Vagina (tissue), 2 donors: ENCODE results near the gene GPR108.

Source experiments
- CTCF ChIP-seq, 3 experiments: fragments of 450-650 bp in 2 of 3; fragments of 200-600 bp in 1 of 3; sonication (generic) in 1 of 3; IDR thresholded peaks; one replicate each; pipeline ENCODE4 v1.5.1; 2017 to 2019; ENCODE audit warnings: antibody characterized with exemption in 3 of 3, mild to moderate bottlenecking in 2 of 3, moderate library complexity in 2 of 3
- POLR2A ChIP-seq, 2 donors: fragments of 450-650 bp; IDR thresholded peaks; one replicate each; pipeline ENCODE4 v1.6.1; 2017; ENCODE audit warnings: antibody characterized with exemption in 2 of 2, mild to moderate bottlenecking in 2 of 2, moderate library complexity in 2 of 2

DNA sequence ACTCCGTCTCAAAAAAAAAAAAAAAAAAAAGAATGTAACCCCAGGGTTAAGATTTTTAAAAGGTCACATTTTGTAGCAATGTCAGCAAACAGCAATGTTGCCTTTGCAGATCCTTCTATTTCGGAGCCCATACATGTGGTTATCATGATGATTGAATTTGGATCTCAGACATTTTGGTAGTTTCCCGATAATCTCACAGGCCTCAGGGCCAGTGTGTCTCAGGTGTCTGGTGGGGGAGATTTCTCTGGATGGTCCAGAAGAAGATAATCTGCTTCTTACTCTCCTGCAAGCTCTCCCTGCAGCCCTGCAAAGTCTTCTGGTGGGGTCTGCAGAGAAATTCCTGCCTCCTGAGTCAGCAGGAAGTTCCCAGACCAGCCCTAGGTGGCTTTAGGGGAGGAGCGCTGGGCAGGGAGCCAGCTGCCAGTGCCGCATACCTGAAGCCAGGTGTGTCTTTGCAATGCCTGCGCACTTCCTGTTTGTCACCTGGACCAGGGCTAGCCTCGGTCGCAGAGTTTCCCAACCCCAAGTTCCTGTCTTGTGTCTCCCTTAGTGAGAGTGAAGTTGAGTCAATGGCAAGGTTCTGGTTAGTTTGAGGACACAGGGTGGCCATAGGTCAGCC, 28.5 kb upstream of the GPR108 start:
- TF ChIP-seq CTCF (IDR thresholded peaks at IDR 0.05): no peak
- no peak for TF ChIP-seq POLR2A (IDR thresholded peaks at IDR 0.05)
